OCI-LY7 (cell line): Measurements from ENCODE around the gene TBC1D2B. TPM values are rescaled to one million over a fixed set of nuclear protein-coding genes. Genes with fewer than 3 reads are reported as not detected.
"Not testable (repeated sequence)": the region's sequence is repeated elsewhere in the genome, so short reads cannot be mapped to it uniquely, and the experiment has no call there.

Source experiments
- BruUV-seq: library from RNA; stranded (reverse); fragments of 400-500 nt; replicated peaks from 2 replicates; lab custom pipeline; 2021; lab: Mats Ljungman, UMichigan
- CTCF ChIA-PET: fragments of 300-600 bp; sonication (Branson Sonifier 250); formaldehyde crosslinking; loops from one replicate; lab custom pipeline; 2022; ENCODE audit warnings: antibody characterized with exemption; ENCODE audit not compliant: unreplicated experiment; lab: Charles Lee
- POLR2A ChIA-PET: fragments of 300-600 bp; sonication (Branson Sonifier 250); formaldehyde crosslinking; loops from one replicate; lab custom pipeline; 2022; ENCODE audit warnings: antibody characterized with exemption; lab: Charles Lee
- DNase-seq: peaks from one replicate; pipeline ENCODE4 v3.0.0-alpha.2; 2015; ENCODE audit warnings: low spot score
- H2AFZ ChIP-seq: fragments of 200-600 bp; sonication (generic), shearing (Covaris generic); 2 replicates; pipeline ENCODE4 v1.6.1; 2014; ENCODE audit warnings: mild to moderate bottlenecking, antibody characterized with exemption, low read length, moderate library complexity
- H3K27ac ChIP-seq: fragments of 200-600 bp; sonication (generic); 2 replicates; pipeline ENCODE4 v1.5.1; 2014; ENCODE audit warnings: mixed run types, low read depth, mild to moderate bottlenecking, moderate library complexity, low read length, inconsistent platforms; ENCODE audit not compliant: poor library complexity, severe bottlenecking
- H3K36me3 ChIP-seq: fragments of 200-600 bp; sonication (generic); 2 replicates; pipeline ENCODE4 v1.6.1; 2014; ENCODE audit warnings: mild to moderate bottlenecking, antibody characterized with exemption, low read length, moderate library complexity, mixed read lengths; ENCODE audit not compliant: insufficient read depth
- H3K4me1 ChIP-seq: fragments of 200-600 bp; sonication (generic); 2 replicates; pipeline ENCODE4 v1.5.1; 2014; ENCODE audit warnings: mild to moderate bottlenecking, low read length; ENCODE audit not compliant: insufficient read depth, poor library complexity, severe bottlenecking
- H3K4me2 ChIP-seq: fragments of 200-600 bp; sonication (generic); 2 replicates; pipeline ENCODE4 v1.6.1; 2014; ENCODE audit warnings: mild to moderate bottlenecking, low read length
- H3K4me3 ChIP-seq: fragments of 200-600 bp; sonication (generic); 2 replicates; pipeline ENCODE4 v1.5.1; 2014; ENCODE audit warnings: mild to moderate bottlenecking, low read depth, low read length; ENCODE audit not compliant: poor library complexity, severe bottlenecking
- H3K79me2 ChIP-seq: fragments of 200-600 bp; sonication (generic); 2 replicates; pipeline ENCODE4 v1.6.1; 2016; ENCODE audit warnings: low read depth, mild to moderate bottlenecking, low read length, moderate library complexity, mixed read lengths; ENCODE audit not compliant: insufficient read depth
- H3K9me2 ChIP-seq: fragments of 200-600 bp; sonication (generic); 2 replicates; pipeline ENCODE4 v1.6.1; 2016; ENCODE audit warnings: mild to moderate bottlenecking, low read length, mixed read lengths; ENCODE audit not compliant: insufficient read depth
- H3K9me3 ChIP-seq: fragments of 200-600 bp; sonication (generic); 2 replicates; pipeline ENCODE4 v1.6.1; 2014; ENCODE audit warnings: mild to moderate bottlenecking, mixed run types, low read length, mixed read lengths
- H4K20me1 ChIP-seq: fragments of 200-600 bp; sonication (generic); 2 replicates; pipeline ENCODE4 v1.6.1; 2014; ENCODE audit warnings: mild to moderate bottlenecking, antibody characterized with exemption, low read length, moderate library complexity, mixed read lengths; ENCODE audit not compliant: insufficient read depth
- CTCF ChIP-seq: fragments of 200-600 bp; sonication (generic); conservative IDR thresholded peaks from 2 replicates; pipeline ENCODE4 v1.5.1; 2014; ENCODE audit warnings: mild to moderate bottlenecking, antibody characterized with exemption, low read length, moderate library complexity, mixed read lengths
- EZH2phosphoT487 ChIP-seq: fragments of 200-600 bp; sonication (generic); IDR thresholded peaks from 2 replicates; pipeline ENCODE4 v1.6.1; 2018; ENCODE audit warnings: low read depth, borderline replicate concordance, mild to moderate bottlenecking, mixed run types, antibody characterized with exemption, low read length, moderate library complexity, mixed read lengths
- intact Hi-C: fragments of 100-400 bp; cut with micrococcal nuclease; formaldehyde crosslinking; loops from one replicate; pipeline ENCODE4 v1.10.0; 2022; ENCODE audit not compliant: unreplicated experiment
- total RNA-seq, 2 experiments: library from RNA; depleted of rRNA in 1 of 2; stranded (reverse); fragments of >200 nt in 1 of 2; shearing (Covaris generic) in 1 of 2; gene quantifications; 2 replicates each; pipeline ENCODE4 v1.2.3, GENCODE V29; 2014 to 2022

Gene TBC1D2B
- total RNA-seq, 2 experiments from 2014 or later, result 30.9 to 41.5 TPM

DNA sequence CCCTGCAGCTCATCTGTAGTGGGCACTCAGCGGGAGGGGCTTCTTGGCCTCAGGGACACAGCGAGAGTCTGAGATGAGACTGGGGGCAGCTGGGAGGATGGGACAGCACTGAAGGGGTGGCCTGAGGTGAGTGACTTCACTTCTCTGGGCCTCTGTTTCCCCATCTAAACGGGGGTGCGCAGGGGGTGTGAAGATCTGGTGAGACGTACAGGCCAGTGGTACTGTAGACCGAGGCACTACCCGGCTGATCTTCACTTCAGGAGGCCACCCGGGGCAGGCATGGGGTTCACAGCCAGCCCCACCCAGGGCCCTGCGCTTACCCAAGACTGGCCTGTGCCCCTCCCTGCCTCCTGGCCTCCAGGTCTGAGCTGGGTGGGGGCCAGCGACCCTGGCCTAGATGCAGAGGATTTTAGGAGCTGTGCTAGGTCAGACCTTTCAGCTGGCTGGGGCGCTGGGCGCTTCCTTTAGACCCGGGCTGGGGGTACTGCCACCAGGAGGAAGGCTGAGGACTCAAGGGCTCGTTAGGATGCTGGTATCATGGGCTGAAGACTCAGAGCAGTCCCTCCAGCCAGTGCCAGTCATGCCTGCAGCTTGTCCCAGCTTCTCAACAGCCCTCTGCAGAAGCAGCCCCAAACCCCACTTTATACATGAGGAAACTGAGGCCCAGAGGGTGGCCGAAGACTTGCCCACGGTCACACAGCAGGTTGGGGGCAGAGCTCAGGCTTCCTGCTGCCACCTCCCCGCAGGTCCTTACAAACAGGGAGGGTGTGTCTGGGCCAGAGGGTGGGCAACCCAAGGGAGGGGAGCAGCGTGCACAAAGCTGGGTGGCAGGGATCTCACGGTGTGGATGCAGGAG is 99.4 kb downstream of the TBC1D2B start:
- H3K79me2 ChIP-seq, H3K4me3 ChIP-seq, H3K36me3 ChIP-seq, H3K4me1 ChIP-seq, H2AFZ ChIP-seq, CTCF ChIA-PET, H3K4me2 ChIP-seq, DNase-seq, BruUV-seq, intact Hi-C loops, H4K20me1 ChIP-seq, H3K27ac ChIP-seq, H3K9me2 ChIP-seq, H3K9me3 ChIP-seq: not testable (repeated sequence)
- POLR2A ChIA-PET, result interaction anchor here (1.4 kb wide), 1 partner anchor 14 kb away, joined by 3 read pairs; no protein-coding TSS in a partner anchor

DNA sequence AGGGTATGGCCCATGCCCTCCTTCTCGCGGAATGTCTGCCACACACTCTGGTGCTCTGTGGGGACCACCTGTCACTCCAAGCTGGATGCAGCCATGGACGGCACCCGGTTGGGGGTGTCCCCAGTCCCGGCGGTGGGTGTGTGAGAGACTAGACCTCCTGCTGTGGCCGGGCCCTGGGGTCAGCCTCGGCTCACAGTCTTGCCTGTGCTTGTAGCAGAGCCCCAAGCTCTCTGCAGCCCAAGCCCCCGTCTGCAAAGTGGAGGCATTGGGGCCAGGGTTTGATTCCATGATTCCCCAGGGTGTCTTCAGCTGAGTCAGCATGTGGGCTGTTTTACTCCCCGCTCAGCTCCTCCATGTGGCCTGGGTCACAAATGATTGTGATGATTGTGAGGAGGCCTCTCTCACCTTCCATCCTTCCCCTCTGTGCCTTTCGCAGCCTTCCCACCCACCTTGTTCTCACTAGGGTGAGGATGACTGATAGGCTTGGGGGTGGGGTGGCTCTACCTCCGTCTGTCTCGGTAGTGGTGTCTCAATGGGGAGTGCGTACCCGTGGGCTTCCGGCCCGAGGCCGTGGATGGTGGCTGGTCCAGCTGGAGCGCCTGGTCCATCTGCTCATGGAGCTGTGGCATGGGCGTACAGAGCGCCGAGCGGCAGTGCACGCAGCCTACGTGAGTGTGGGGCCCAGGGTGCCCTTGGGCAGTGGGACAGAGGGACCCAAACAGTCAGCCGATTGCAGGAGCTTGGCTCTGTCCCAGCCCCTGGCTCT is 100.6 kb downstream of the TBC1D2B start:
- H2AFZ ChIP-seq, H3K9me3 ChIP-seq, DNase-seq, BruUV-seq, H3K4me3 ChIP-seq, CTCF ChIA-PET, H3K36me3 ChIP-seq, H3K4me1 ChIP-seq, H3K4me2 ChIP-seq, H3K79me2 ChIP-seq, H4K20me1 ChIP-seq, intact Hi-C loops, H3K9me2 ChIP-seq, POLR2A ChIA-PET, H3K27ac ChIP-seq: not testable (repeated sequence)

DNA sequence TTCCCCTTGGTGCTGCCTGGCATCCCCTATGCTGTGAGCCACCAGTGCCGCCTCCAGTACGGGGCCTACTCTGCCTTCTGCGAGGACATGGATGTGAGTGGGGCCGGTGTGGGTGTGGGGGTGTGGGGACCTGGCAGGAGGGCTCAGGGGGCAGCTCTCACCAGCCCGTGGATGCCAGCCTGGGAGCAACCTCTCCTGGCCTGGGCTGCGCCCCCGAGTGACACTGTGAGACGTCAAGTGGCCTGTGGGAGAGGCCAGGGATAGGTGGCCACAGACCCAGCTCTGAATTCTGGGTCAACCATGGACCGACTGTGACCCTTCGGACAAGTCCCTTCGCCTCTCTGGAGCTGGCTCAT is 101.4 kb downstream of the TBC1D2B start:
- H2AFZ ChIP-seq, H3K4me1 ChIP-seq, POLR2A ChIA-PET, H3K9me2 ChIP-seq, BruUV-seq, CTCF ChIA-PET, H3K4me2 ChIP-seq, H3K36me3 ChIP-seq, H3K79me2 ChIP-seq, DNase-seq, H3K27ac ChIP-seq, intact Hi-C loops, H3K9me3 ChIP-seq, H3K4me3 ChIP-seq, H4K20me1 ChIP-seq: not testable (repeated sequence)

DNA sequence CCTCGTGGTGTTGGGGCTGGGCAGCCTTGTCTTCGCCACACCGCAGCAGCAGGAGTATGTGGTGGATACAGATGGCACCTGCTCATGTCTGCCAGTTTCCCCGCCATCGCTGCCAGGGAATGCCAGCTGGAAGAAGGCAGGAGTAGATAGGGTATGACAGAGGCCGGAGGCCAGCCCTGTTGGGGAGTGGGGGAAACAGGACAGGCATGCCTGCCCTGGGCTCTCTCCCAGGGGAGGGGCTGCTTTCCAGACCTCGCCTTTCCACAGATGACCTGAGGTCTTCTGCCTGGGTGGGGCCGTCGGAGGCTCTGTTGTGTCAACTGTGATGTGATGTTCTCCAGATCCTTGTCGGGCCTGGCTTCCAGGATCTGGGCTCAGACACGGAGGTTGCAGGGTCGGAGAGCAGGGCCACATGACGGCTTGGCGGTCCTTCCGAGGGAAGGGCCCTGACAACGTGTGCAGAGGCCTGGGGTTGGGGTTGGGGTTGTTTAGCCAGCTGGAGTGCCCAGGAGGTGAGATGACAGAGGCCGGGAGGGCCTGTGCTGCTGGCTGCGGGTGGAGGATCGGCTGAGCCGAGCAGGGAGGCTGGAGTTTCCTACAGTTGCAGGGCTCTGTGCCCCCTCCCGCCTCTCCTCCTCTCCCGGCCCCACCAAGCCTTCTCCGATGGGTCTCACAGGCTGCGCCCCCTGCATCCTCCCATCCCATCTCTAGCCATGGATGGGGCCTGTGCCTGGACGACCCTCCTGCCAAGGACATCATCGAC is 102.0 kb downstream of the TBC1D2B start:
- H3K27ac ChIP-seq, result no peak overlapping the region
- no peaks in the 10 kb centered on the region for H4K20me1 ChIP-seq
- no peak for TF ChIP-seq CTCF
- no peak for TF ChIP-seq EZH2phosphoT487
- H3K36me3 ChIP-seq, result no peaks in the 10 kb centered on the region
- ChIA-PET POLR2A (no interaction called here), CTCF (no interaction called here)
- no TSS peak for BruUV-seq
- H3K9me2 ChIP-seq, result no peaks in the 10 kb centered on the region
- no peaks in the 10 kb centered on the region for H3K9me3 ChIP-seq
- no peak overlapping the region for H3K4me2 ChIP-seq
- DNase-seq, result no peak
- no peak overlapping the region for H2AFZ ChIP-seq
- intact Hi-C loops, result no loop called here
- no peaks in the 10 kb centered on the region for H3K79me2 ChIP-seq
- H3K4me1 ChIP-seq, result no peaks in the 10 kb centered on the region
- H3K4me3 ChIP-seq, result no peak overlapping the region
